Lower leg skin (tissue), 3 donors: ENCODE measurements around the gene PLXNB3.

ENCODE experiments used
- CTCF ChIP-seq, 3 donors: fragments of 450-650 bp; IDR thresholded peaks; one replicate each; pipeline ENCODE4 v1.5.1; 2016; ENCODE audit warnings: antibody characterized with exemption in 3 of 3, mild to moderate bottlenecking in 3 of 3, moderate library complexity in 2 of 3
- POLR2A ChIP-seq, 2 donors: fragments of 450-650 bp; IDR thresholded peaks; one replicate each; pipeline ENCODE4 v1.6.1; 2016 to 2017; ENCODE audit warnings: antibody characterized with exemption in 2 of 2, mild to moderate bottlenecking in 1 of 2, moderate library complexity in 1 of 2

- TF ChIP-seq CTCF (IDR thresholded peaks at IDR 0.05) (no peak), POLR2A (IDR thresholded peaks at IDR 0.05) (no peak)
Measured at GRCh38 chrX:153786669-153787068, 22.6 kb downstream of the PLXNB3 start.
